8988T (cell line): ENCODE data around the gene TLX2.
"Not testable (repeated sequence)": the region's sequence is repeated elsewhere in the genome, so short reads cannot be mapped to it uniquely, and the experiment has no call there.

ENCODE experiments used
- DNase-seq: peaks from one replicate; pipeline ENCODE4 v3.0.0; 2011

The TLX2 gene

DNA sequence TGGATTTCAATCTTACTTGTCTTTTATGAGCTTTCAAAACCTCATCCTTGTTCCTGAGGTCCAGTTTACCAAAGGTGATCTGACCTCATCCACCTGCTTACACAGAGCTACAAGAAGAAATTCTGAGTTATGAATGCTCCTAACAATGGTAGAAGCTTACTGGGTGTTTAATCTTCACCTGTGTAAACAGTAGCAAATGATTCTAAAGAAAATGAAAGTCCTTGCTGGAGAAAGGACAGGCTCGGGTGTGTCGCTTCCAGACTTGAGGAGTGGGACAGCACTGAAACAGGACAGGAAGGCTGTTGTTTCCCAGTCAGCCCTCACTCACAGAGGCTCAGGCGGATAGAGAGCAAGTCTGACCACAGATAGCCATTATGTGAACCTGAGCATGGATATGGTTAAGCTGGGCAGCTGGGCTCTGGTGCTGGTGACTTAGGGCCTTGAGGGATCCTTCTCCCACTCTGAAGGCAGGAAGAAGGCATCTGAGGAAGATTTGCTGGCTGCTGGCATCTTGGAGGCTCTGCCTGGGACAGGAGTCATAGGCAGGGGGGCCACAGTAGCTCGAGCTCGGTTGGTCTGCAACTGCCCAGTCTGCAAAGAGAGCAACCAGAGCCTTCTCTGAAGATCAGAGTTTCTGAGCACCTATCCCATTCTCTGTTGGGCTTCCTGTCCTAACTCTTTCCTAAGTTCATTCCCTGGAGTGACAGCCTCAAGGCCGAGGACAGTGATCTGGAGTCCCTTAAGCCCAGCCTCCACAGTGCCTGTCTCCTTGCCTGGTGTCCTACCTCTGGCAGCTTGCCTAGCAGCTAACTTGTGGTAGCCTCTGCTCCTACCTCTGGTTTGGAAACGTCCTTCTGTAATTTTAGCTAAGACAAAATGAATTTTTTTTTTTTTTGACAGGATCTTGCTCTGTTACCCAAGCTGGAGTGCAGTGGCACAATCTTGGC, 44.3 kb downstream of the TLX2 start:
- DNase-seq: no peak

- no peak for DNase-seq
Measured at GRCh38 chr2:74559912-74560311, 45.7 kb downstream of the TLX2 start.

GRCh38 chr2:74560591-74560990, 46.3 kb downstream of the TLX2 start:
- no peak for DNase-seq

GRCh38 chr2:74561022-74561421, 46.8 kb downstream of the TLX2 start:
- DNase-seq: not testable (repeated sequence)

GRCh38 chr2:74562126-74562775, 48.0 kb downstream of the TLX2 start:
- DNase-seq: no peak

DNA sequence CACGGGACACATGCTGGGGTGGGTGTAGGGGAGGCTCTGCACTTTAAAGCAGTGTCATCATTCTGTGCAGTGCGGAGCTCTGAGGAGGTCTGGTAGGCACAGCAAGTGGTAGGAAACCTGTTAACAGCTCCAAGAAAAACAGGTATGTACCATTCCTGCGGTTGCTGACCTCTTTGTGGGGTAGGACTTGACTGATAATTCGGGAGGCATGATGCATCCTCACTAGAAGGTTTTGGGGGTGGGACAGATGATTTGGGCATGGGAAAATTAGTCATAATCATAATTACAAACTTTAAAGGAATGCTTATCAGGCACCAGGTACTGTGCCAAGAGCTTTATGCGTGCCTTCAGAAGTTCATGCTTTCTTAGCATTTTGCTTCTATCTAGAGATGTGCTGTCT, 50.0 kb downstream of the TLX2 start:
- no peak for DNase-seq

- no peak for DNase-seq
Measured at GRCh38 chr2:74566076-74566753, 52.0 kb downstream of the TLX2 start.

GRCh38 chr2:74566754-74567085, 52.5 kb downstream of the TLX2 start:
- no peak for DNase-seq
